T-cell (primary cell): ENCODE results near the gene AJM1. TPM values are rescaled to one million over a fixed set of nuclear protein-coding genes. Genes with fewer than 3 reads are reported as not detected.
"Not testable (repeated sequence)": the region's sequence is repeated elsewhere in the genome, so short reads cannot be mapped to it uniquely, and the experiment has no call there.

Source experiments
- ATAC-seq, 4 experiments: fragments of 200-7000 bp in 3 of 4; fragments of 150-1000 bp in 1 of 4; cut with Tn5 transposase; replicated peaks in 1 of 4; 1 replicate in 3 of 4; 2 replicates in 1 of 4; pipeline ENCODE4 v1.10.0; 2021; ENCODE audit warnings: moderate library complexity in 3 of 4, mild to moderate bottlenecking in 2 of 4, moderate number of reproducible peaks in 1 of 4
- CTCF ChIA-PET, 2 donors: fragments of 300-600 bp; sonication (Branson Sonifier 250); formaldehyde crosslinking; loops; one replicate each; lab custom pipeline; 2022; ENCODE audit warnings: antibody characterized with exemption in 2 of 2; lab: Charles Lee
- POLR2A ChIA-PET, 2 donors: fragments of 300-600 bp; sonication (Branson Sonifier 250); formaldehyde crosslinking; loops; one replicate each; lab custom pipeline; 2022; ENCODE audit warnings: antibody characterized with exemption in 2 of 2; lab: Charles Lee
- DNase-seq, 35 experiments: peaks; one replicate each; pipeline versions ENCODE4 v3.0.0 to v3.0.0-alpha.2; 2013 to 2023
- H3K27ac ChIP-seq: one replicate; pipeline ENCODE4 v1.5.1; 2013; ENCODE audit warnings: low read length
- H3K27me3 ChIP-seq, 2 experiments: replicated peaks in 1 of 2; 1 replicate in 1 of 2; 2 replicates in 1 of 2; pipeline versions ENCODE4 v1.6.1 to v1.7.0; 2013; ENCODE audit warnings: low read length in 1 of 2, mixed read lengths in 1 of 2; ENCODE audit not compliant: control insufficient read depth in 2 of 2, insufficient read depth in 2 of 2; ENCODE audit errors: extremely low read depth in 1 of 2
- H3K36me3 ChIP-seq, 2 donors: 1 replicate in 1 of 2; 2 replicates in 1 of 2; pipeline versions ENCODE4 v1.6.1 to v1.7.0; 2013; ENCODE audit warnings: low read length in 1 of 2; ENCODE audit not compliant: control insufficient read depth in 2 of 2, insufficient read depth in 1 of 2; ENCODE audit errors: extremely low read depth in 1 of 2
- H3K4me1 ChIP-seq, 2 experiments: 1 replicate in 1 of 2; 2 replicates in 1 of 2; pipeline versions ENCODE4 v1.6.1 to v1.7.0; 2013; ENCODE audit warnings: low read length in 2 of 2, mixed read lengths in 1 of 2; ENCODE audit not compliant: insufficient read depth in 2 of 2, control insufficient read depth in 1 of 2; ENCODE audit errors: extremely low read depth in 1 of 2
- H3K4me3 ChIP-seq, 2 donors: 1 replicate in 1 of 2; 2 replicates in 1 of 2; pipeline versions ENCODE4 v1.5.1 to v1.7.0; 2013; ENCODE audit warnings: mild to moderate bottlenecking in 2 of 2, low read length in 1 of 2, moderate library complexity in 1 of 2; ENCODE audit not compliant: control insufficient read depth in 1 of 2; ENCODE audit errors: extremely low read depth in 1 of 2
- H3K9me3 ChIP-seq: 2 replicates; pipeline ENCODE4 v1.7.0; 2013
- H3K27ac Mint-ChIP-seq, 2 donors: one replicate each; pipeline ENCODE4 v1.8.0; 2020 to 2021; ENCODE audit warnings: mild to moderate bottlenecking in 2 of 2, mixed read lengths in 2 of 2
- H3K27me3 Mint-ChIP-seq, 2 donors: one replicate each; pipeline ENCODE4 v1.8.0; 2021 to 2022; ENCODE audit warnings: mixed read lengths in 2 of 2
- H3K36me3 Mint-ChIP-seq: one replicate; pipeline ENCODE4 v1.8.0; 2021; ENCODE audit warnings: mixed read lengths
- H3K4me1 Mint-ChIP-seq, 3 donors: one replicate each; pipeline ENCODE4 v1.8.0; 2020 to 2022; ENCODE audit warnings: mixed read lengths in 3 of 3, mild to moderate bottlenecking in 1 of 3
- H3K4me3 Mint-ChIP-seq, 3 donors: one replicate each; pipeline ENCODE4 v1.8.0; 2020 to 2022; ENCODE audit warnings: mild to moderate bottlenecking in 3 of 3, mixed read lengths in 3 of 3, moderate library complexity in 3 of 3
- H3K9me3 Mint-ChIP-seq, 3 donors: one replicate each; pipeline ENCODE4 v1.8.0; 2020 to 2022; ENCODE audit warnings: mixed read lengths in 3 of 3
- WGBS: methylation state at CpG from one replicate; pipeline ENCODE4 v1.1.5; 2013; ENCODE audit warnings: missing lambda C conversion rate; ENCODE audit not compliant: insufficient coverage; 5-methylcytosine and 5-hydroxymethylcytosine counted together
- total RNA-seq, 35 experiments: library from RNA in 6 of 35; stranded (reverse) in 6 of 35; fragments of 120-200 nt in 1 of 35; gene quantifications; one replicate each; pipeline versions ENCODE4 v1.2.1 to v1.2.4 and lab custom pipeline; 2013 to 2026

AJM1 gene
- total RNA-seq, 5 donors from 2014 or later (not counting 1 experiment from before 2014, with no cell fraction given): 2.1 to 7.5 (median 5.1) TPM

DNA sequence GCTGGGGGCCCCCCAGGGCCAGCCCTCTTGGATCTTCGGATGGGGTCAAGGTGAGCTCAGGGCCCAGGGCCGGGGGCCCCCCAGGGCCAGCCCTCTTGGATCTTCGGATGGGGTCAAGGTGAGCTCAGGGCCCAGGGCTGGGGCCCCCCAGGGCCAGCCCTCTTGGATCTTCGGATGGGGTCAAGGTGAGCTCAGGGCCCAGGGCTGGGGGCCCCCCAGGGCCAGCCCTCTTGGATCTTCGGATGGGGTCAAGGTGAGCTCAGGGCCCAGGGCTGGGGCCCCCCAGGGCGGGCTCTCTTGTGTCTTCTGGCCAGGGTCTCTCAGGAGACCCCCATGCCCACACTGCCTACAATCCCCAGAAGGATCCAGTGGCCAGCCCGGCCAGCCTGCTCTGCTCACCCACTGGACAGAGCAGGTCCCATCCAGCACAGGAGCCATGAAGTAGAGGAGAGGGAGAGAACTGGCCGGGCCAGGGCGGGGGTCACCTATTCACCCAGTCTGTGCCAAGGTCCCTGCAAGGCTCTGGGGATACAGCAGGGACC is 39.2 kb upstream of the AJM1 start:
- H3K27ac ChIP-seq, H3K4me3 Mint-ChIP-seq, H3K36me3 Mint-ChIP-seq, H3K4me3 ChIP-seq, H3K9me3 ChIP-seq, DNase-seq, ATAC-seq, POLR2A ChIA-PET, CTCF ChIA-PET, H3K9me3 Mint-ChIP-seq, H3K36me3 ChIP-seq, H3K27ac Mint-ChIP-seq, H3K27me3 Mint-ChIP-seq: not testable (repeated sequence)
- 90% methylated on average over 2 of the region's 9 CpGs for WGBS
- peaks cover 0 to 32% of the 10 kb centered on the region in 2 experiments for H3K27me3 ChIP-seq
- peaks cover 24 to 33% (median 33%) of the 10 kb centered on the region in 3 donors for H3K4me1 Mint-ChIP-seq
- H3K4me1 ChIP-seq: peaks cover 10 to 45% of the 10 kb centered on the region in 2 experiments

DNA sequence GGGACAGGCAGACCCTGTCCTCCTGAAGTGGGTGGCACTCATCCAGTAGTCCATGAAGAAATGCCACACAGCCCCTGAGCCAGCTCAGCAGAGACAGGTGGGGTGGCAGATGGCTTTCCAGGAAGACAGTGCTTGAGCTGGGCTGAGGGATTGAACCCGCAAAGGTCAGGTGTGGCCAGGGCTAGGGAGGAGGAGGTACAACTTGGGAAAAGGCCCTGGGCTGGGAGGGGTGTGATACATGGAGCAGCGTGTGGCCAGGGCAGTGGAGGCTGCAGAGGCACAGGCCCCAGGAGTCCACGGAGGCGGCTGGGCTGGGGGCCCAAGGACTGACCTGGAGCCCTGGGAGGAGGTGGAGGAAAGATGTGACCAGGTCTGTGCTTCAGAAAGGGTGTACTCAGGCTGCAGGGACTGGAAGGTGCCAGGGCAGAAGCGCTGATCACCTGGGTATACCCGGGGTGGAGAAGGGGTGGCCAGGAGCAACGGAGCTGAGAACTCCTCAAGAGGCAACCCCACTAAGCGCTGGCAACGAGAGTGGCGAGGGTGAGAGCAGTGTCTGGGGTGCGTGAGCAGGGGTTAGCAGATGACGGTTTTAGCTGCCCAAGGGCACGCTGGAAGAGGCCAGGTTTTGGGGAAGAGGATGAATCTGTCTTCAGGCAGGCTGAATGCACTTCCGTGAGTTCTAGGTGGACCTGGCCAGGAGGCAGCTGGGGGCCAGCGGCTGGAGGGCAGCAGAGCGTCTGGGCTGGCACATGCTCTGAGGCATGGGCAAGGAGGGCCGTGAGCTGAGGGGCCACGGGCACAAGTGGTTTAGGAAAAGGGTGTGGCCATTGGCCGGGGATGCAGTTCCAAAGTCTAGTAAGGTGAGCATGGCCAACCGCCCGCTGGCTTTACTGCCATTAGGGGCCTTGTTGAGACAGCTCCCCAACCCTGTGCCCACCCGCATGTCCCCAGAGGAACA is 38.4 kb upstream of the AJM1 start:
- Mint-ChIP-seq H3K27ac (no peak overlapping the region), H3K9me3 (no peaks in the 10 kb centered on the region), H3K36me3 (no peaks in the 10 kb centered on the region), H3K27me3 (no peaks in the 10 kb centered on the region), H3K4me1 (peaks cover 27 to 35% (median 35%) of the 10 kb centered on the region in 3 donors), H3K4me3 (no peak overlapping the region)
- ATAC-seq (no peak), DNase-seq (no peak)
- H3K9me3 ChIP-seq: no peaks in the 10 kb centered on the region
- CTCF ChIA-PET: no interaction called here
- H3K27me3 ChIP-seq: peaks cover 0 to 25% of the 10 kb centered on the region in 2 experiments
- H3K4me1 ChIP-seq: peaks cover 11 to 45% of the 10 kb centered on the region in 2 experiments
- WGBS: 98% methylated on average over 21 of the region's 22 CpGs
- no peak overlapping the region for H3K27ac ChIP-seq
- peaks cover 0 to 4% of the 10 kb centered on the region in 2 donors for H3K36me3 ChIP-seq
- POLR2A ChIA-PET: no interaction called here
- no peak overlapping the region for H3K4me3 ChIP-seq

DNA sequence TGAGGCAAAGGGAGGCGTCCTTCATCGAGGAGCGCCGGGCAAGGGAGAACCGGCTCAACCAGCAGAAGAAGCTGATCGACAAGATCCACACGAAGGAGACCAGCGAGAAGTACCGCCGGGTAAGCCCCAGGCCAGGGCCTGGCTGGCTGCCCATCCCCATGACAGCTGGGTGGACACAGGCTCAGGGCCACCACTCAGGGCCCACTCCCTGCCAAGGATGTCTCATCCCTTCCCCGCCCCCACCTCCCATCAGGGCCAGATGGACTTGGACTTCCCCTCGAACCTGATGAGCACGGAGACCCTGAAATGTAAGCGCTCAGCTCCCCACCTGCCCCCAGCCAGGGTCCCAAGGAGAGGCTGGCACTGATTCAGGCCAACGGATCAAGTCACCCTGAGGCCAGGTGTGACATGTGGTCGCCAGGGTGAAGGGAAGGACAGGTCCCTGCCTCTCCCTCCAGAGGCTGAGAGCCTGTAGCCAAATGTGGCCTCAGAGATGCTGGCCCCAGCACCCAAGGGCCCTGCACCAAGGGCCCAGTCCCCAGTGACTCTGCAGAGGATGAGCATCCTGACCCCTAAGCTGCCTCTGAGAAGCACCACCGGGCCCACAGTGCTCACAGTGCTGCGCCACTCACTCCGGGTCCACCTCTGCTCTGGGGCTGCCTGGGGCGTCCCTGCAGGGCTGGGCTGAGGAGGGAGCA is 37.6 kb upstream of the AJM1 start:
- Histone ChIP-seq H3K4me1 (peaks cover 16 to 45% of the 10 kb centered on the region in 2 experiments), H3K9me3 (no peaks in the 10 kb centered on the region), H3K36me3 (peaks cover 0 to 4% of the 10 kb centered on the region in 2 donors), H3K4me3 (no peak overlapping the region), H3K27ac (no peak overlapping the region), H3K27me3 (peaks cover 0 to 17% of the 10 kb centered on the region in 2 experiments)
- no peak overlapping the region for H3K27ac Mint-ChIP-seq
- no peaks in the 10 kb centered on the region for H3K36me3 Mint-ChIP-seq
- 95% methylated on average over 15 of the region's 20 CpGs for WGBS
- DNase-seq (no peak), ATAC-seq (no peak)
- H3K27me3 Mint-ChIP-seq: no peaks in the 10 kb centered on the region
- peaks cover 35 to 44% (median 42%) of the 10 kb centered on the region in 3 donors for H3K4me1 Mint-ChIP-seq
- H3K4me3 Mint-ChIP-seq: no peak overlapping the region
- H3K9me3 Mint-ChIP-seq: no peaks in the 10 kb centered on the region
- CTCF ChIA-PET: no interaction called here
- POLR2A ChIA-PET: no interaction called here

DNA sequence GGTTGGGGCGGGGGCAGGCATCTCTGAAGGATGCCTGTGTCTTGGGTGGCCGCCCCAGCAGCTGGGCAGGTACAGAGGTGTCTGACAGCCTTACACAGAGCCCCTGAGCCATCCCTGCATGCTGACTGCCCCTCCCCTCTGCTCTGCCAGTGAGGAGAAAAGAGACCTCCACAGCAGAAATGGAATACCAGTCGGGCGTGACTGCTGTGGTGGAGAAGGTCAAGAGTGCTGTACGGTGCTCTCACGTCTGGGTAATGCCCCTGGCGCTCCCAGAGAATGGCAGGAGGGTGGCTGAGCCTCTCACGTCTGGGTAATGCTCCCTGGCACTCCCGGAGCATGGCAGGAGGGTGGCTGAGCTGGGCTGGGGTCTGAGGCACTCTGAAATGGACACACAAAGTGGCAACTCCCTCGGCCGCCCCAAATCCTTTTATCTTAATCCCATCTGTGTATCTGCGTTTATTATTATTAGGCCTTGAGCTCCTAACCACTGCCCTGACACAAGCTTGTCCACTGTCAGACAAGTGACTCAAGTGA is 37.0 kb upstream of the AJM1 start:
- Mint-ChIP-seq H3K9me3 (no peaks in the 10 kb centered on the region), H3K27me3 (no peaks in the 10 kb centered on the region), H3K4me3 (peak overlapping the region in 1 of 3 donors; percentile 3), H3K36me3 (peaks cover 5% of the 10 kb centered on the region), H3K4me1 (peaks cover 37 to 46% (median 44%) of the 10 kb centered on the region in 3 donors), H3K27ac (no peak overlapping the region)
- ChIA-PET POLR2A (no interaction called here), CTCF (no interaction called here)
- no peak for DNase-seq
- H3K4me1 ChIP-seq: peaks cover 16 to 45% of the 10 kb centered on the region in 2 experiments
- 97% methylated on average over 10 of the region's 12 CpGs for WGBS
- H3K27ac ChIP-seq: no peak overlapping the region
- H3K36me3 ChIP-seq: peaks cover 0 to 4% of the 10 kb centered on the region in 2 donors
- no peak for ATAC-seq
- H3K4me3 ChIP-seq: no peak overlapping the region
- peaks cover 0 to 14% of the 10 kb centered on the region in 2 experiments for H3K27me3 ChIP-seq
- H3K9me3 ChIP-seq: no peaks in the 10 kb centered on the region

DNA sequence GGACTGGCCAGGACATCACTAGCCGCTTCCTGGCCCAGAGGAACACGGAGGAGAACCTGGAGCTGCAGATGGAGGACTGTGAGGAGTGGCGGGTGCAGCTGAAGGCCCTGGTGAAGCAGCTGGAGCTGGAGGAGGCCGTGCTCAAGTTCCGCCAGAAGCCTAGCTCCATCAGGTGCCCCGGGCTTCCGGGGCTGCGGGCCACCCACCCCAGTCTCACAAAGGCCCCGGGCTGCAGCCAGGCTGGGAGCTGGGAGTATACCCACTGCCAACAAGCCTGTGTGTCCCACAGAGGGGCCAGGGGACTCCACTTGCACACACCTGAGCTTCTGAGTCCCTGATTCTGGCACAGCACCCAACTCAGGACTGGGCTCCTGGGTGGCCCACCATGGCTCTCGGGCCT is 36.2 kb upstream of the AJM1 start:
- no peak for ATAC-seq
- DNase-seq: no peak
- POLR2A ChIA-PET: no interaction called here
- H3K27me3 ChIP-seq: peaks cover 0 to 9% of the 10 kb centered on the region in 2 experiments
- H3K27me3 Mint-ChIP-seq: no peaks in the 10 kb centered on the region
- H3K9me3 Mint-ChIP-seq: no peaks in the 10 kb centered on the region
- peaks cover 12 to 42% of the 10 kb centered on the region in 2 experiments for H3K4me1 ChIP-seq
- H3K4me3 Mint-ChIP-seq: peak overlapping the region; percentile 83 to 87 (median 85)
- H3K36me3 Mint-ChIP-seq: peaks cover 7% of the 10 kb centered on the region
- H3K36me3 ChIP-seq: peaks cover 0 to 8% of the 10 kb centered on the region in 2 donors
- peaks cover 33 to 42% (median 40%) of the 10 kb centered on the region in 3 donors for H3K4me1 Mint-ChIP-seq
- CTCF ChIA-PET: no interaction called here
- H3K27ac ChIP-seq: no peak overlapping the region
- H3K27ac Mint-ChIP-seq: peak overlapping the region; percentile 89 to 90
- WGBS: 95% methylated on average over 9 of the region's 10 CpGs
- H3K4me3 ChIP-seq: no peak overlapping the region
- H3K9me3 ChIP-seq: no peaks in the 10 kb centered on the region
